ENCODE results near the gene HS6ST1.

GRCh38 chr2:128271911-128272600, 46.6 kb downstream of the HS6ST1 start:
- TF ChIP-seq CTCF (IDR thresholded peaks at IDR 0.05; ENCODE audit: extremely low read depth in 1 of 2, insufficient read depth in 1 of 2, low read depth in 1 of 2, low read length in 2 of 2) = no peak
- no peak for TF ChIP-seq POLR2A (IDR thresholded peaks at IDR 0.05; ENCODE audit: low read depth, low read length)
- TF ChIP-seq POLR2AphosphoS5 (IDR thresholded peaks at IDR 0.05; ENCODE audit: insufficient read depth, low read depth, low read length) = no peak
- no peak for TF ChIP-seq EZH2 (IDR thresholded peaks at IDR 0.05; ENCODE audit: borderline replicate concordance, low read depth, low read length, severe bottlenecking)
- no peak for TF ChIP-seq MAX (IDR thresholded peaks at IDR 0.05; ENCODE audit: insufficient read depth, insufficient read length)
- TF ChIP-seq JUN (IDR thresholded peaks at IDR 0.05; ENCODE audit: borderline replicate concordance, insufficient read depth, insufficient read length, low read depth) = no peak
